DND-41 (cell line): ENCODE measurements around the gene PCID2.

ENCODE experiments used
- CTCF ChIP-seq: IDR thresholded peaks from 2 replicates; pipeline ENCODE4 v1.5.1; 2012; ENCODE audit warnings: borderline replicate concordance, low read length, moderate library complexity, mild to moderate bottlenecking; ENCODE audit not compliant: poor library complexity, severe bottlenecking; ENCODE audit errors: extremely low read depth
- EZH2 ChIP-seq: IDR thresholded peaks from 3 replicates; pipeline ENCODE4 v1.6.1; 2012; ENCODE audit warnings: borderline replicate concordance, low read depth, mild to moderate bottlenecking, moderate library complexity, low read length, inconsistent platforms; ENCODE audit not compliant: severe bottlenecking

- no peak for TF ChIP-seq CTCF
- TF ChIP-seq EZH2: no peak
These were observed 65.6 kb downstream of the PCID2 start for GRCh38 chr13:113142876-113143275.
